HS-27A (cell line): ENCODE data around the gene RORC.
"Not testable (repeated sequence)": the region's sequence is repeated elsewhere in the genome, so short reads cannot be mapped to it uniquely, and the experiment has no call there.

Experiments
- DNase-seq: peaks from one replicate; pipeline ENCODE4 v3.0.0-alpha.2; 2012; ENCODE audit warnings: low read depth, missing footprints

Gene RORC

GRCh38 chr1:151805066-151805820 lies 26.4 kb downstream of the RORC start, which contains the start of gene LINGO4:
LINGO4 (minus strand) TSS chr1:151805419; CDS start chr1:151802704, 2,715 bp downstream.
- DNase-seq: no peak

GRCh38 chr1:151803915-151804314 lies 27.7 kb downstream of the RORC start:
- no peak for DNase-seq

GRCh38 chr1:151803164-151803563 lies 28.4 kb downstream of the RORC start:
- no peak for DNase-seq

GRCh38 chr1:151802372-151802771 lies 29.2 kb downstream of the RORC start:
- no peak for DNase-seq

GRCh38 chr1:151801846-151802245 lies 29.8 kb downstream of the RORC start:
- DNase-seq: no peak

GRCh38 chr1:151801310-151801820 lies 30.2 kb downstream of the RORC start:
- DNase-seq: no peak

- DNase-seq: no peak
Observed at GRCh38 chr1:151800830-151801229, 30.8 kb downstream of the RORC start.

GRCh38 chr1:151799179-151800022 lies 32.2 kb downstream of the RORC start:
- no peak for DNase-seq

- DNase-seq: no peak
Observed at GRCh38 chr1:151798571-151798970, 33.0 kb downstream of the RORC start.

- no peak for DNase-seq
Observed at GRCh38 chr1:151790940-151791651, 40.5 kb downstream of the RORC start.

GRCh38 chr1:151790071-151790939 lies 41.3 kb downstream of the RORC start, which contains the start of gene TDRKH:
TDRKH (minus strand) TSS chr1:151790500; CDS start chr1:151783022, 7,478 bp downstream.
- DNase-seq: peak; percentile 93

GRCh38 chr1:151787689-151788088 lies 43.9 kb downstream of the RORC start:
- no peak for DNase-seq

- DNase-seq: no peak
Observed at GRCh38 chr1:151783796-151784195, 47.8 kb downstream of the RORC start.

- DNase-seq: no peak
Observed at GRCh38 chr1:151782741-151783140, 48.9 kb downstream of the RORC start.

GRCh38 chr1:151782026-151782425 lies 49.6 kb downstream of the RORC start:
- not testable (repeated sequence) for DNase-seq

- not testable (repeated sequence) for DNase-seq
Observed at GRCh38 chr1:151780736-151781135, 50.9 kb downstream of the RORC start.

- DNase-seq: no peak
Observed at GRCh38 chr1:151779852-151780251, 51.8 kb downstream of the RORC start.

- no peak for DNase-seq
Observed at GRCh38 chr1:151777317-151777716, 54.3 kb downstream of the RORC start.

- no peak for DNase-seq
Observed at GRCh38 chr1:151776665-151777062, 54.9 kb downstream of the RORC start.

- DNase-seq: no peak
Observed at GRCh38 chr1:151775894-151776664, 55.5 kb downstream of the RORC start.
